Activated T-helper 9 cell treated with anti-CD3 and anti-CD28 coated beads, Interleukin-2, amount 50 U/mL, for 16 hours (primary cell): ENCODE results near the gene NFATC1.

Source experiments
- DNase-seq: peaks from one replicate; pipeline ENCODE4 v3.0.0-alpha.2; 2020; ENCODE audit warnings: low read depth

Gene NFATC1

GRCh38 chr18:79540161-79540903 lies 144.6 kb downstream of the NFATC1 start:
- DNase-seq: no peak

- DNase-seq: no peak
These were observed 145.2 kb downstream of the NFATC1 start for GRCh38 chr18:79540904-79541282.

- no peak for DNase-seq
These were observed 146.5 kb downstream of the NFATC1 start for GRCh38 chr18:79542213-79542612.

- DNase-seq: no peak
These were observed 147.4 kb downstream of the NFATC1 start for GRCh38 chr18:79542876-79543750.

- DNase-seq: no peak
These were observed 148.2 kb downstream of the NFATC1 start for GRCh38 chr18:79543861-79544385.

- DNase-seq: no peak
These were observed 148.7 kb downstream of the NFATC1 start for GRCh38 chr18:79544386-79544963.

GRCh38 chr18:79545255-79545654 lies 149.5 kb downstream of the NFATC1 start:
- DNase-seq: no peak

- DNase-seq: no peak
These were observed 150.0 kb downstream of the NFATC1 start for GRCh38 chr18:79545736-79546171.

- no peak for DNase-seq
These were observed 151.1 kb downstream of the NFATC1 start for GRCh38 chr18:79546781-79547272.

- no peak for DNase-seq
These were observed 151.8 kb downstream of the NFATC1 start for GRCh38 chr18:79547413-79548076.

GRCh38 chr18:79548077-79548450 lies 152.3 kb downstream of the NFATC1 start:
- DNase-seq: no peak

GRCh38 chr18:79548621-79548985 lies 152.9 kb downstream of the NFATC1 start:
- DNase-seq: no peak

GRCh38 chr18:79548986-79549637 lies 153.4 kb downstream of the NFATC1 start:
- no peak for DNase-seq

GRCh38 chr18:79549638-79550000 lies 153.9 kb downstream of the NFATC1 start:
- no peak for DNase-seq

GRCh38 chr18:79552140-79552631 lies 156.5 kb downstream of the NFATC1 start:
- no peak for DNase-seq

- DNase-seq: no peak
These were observed 157.0 kb downstream of the NFATC1 start for GRCh38 chr18:79552696-79553095.

GRCh38 chr18:79553154-79553553 lies 157.4 kb downstream of the NFATC1 start:
- DNase-seq: no peak

- no peak for DNase-seq
These were observed 158.0 kb downstream of the NFATC1 start for GRCh38 chr18:79553696-79554095.

GRCh38 chr18:79554321-79554720 lies 158.6 kb downstream of the NFATC1 start:
- DNase-seq: no peak

- no peak for DNase-seq
These were observed 159.4 kb downstream of the NFATC1 start for GRCh38 chr18:79554945-79555645.

- DNase-seq: no peak
These were observed 160.2 kb downstream of the NFATC1 start for GRCh38 chr18:79555885-79556284.
